Fibroblast of skin of abdomen (primary cell): ENCODE data around the gene ACAD11.
A peak's percentile ranks its signal among the peaks of the same experiment; 100 is the strongest.
"Not testable (repeated sequence)": the region's sequence is repeated elsewhere in the genome, so short reads cannot be mapped to it uniquely, and the experiment has no call there.

Source experiments
- DNase-seq: peaks from one replicate; pipeline ENCODE4 v3.0.0-alpha.2; 2013

Gene ACAD11

GRCh38 chr3:132650153-132650552, 9.5 kb downstream of the ACAD11 start:
- DNase-seq, result no peak

DNA sequence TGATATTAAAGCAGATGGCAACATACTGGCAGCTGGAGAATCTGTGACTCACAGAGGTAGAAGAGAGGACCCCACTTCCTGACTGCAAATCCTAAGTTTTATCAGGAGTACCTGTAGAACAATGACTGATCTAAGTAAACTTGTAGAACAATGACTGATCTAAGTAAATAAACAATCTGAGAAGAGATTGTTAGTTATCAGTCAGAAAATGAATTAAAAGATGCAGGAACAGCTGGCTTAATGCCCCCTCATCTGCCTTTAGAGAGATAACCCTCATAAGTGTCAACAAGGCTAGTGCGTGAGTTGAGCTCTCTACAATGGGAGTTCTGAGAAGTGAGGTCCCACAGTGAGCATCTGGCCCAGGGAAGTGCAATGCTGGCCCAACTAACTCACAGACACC, 14.6 kb downstream of the ACAD11 start:
- DNase-seq, result no peak

- no peak for DNase-seq
Observed at GRCh38 chr3:132643366-132643765, 16.2 kb downstream of the ACAD11 start.

DNA sequence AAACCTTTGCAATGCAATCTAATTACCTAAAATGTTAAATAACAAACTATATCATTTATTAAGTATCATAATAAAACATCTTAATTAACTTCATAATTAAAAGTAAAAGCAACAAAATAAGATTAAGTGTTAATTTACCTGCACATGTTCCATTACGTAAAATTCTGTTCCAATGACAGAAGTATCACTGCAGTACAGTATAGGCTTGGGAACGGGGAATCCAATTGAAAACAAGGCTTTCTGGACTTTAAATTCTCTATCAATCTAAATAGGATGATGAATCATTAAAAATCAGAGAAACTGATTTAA, 17.1 kb downstream of the ACAD11 start:
- no peak for DNase-seq

DNA sequence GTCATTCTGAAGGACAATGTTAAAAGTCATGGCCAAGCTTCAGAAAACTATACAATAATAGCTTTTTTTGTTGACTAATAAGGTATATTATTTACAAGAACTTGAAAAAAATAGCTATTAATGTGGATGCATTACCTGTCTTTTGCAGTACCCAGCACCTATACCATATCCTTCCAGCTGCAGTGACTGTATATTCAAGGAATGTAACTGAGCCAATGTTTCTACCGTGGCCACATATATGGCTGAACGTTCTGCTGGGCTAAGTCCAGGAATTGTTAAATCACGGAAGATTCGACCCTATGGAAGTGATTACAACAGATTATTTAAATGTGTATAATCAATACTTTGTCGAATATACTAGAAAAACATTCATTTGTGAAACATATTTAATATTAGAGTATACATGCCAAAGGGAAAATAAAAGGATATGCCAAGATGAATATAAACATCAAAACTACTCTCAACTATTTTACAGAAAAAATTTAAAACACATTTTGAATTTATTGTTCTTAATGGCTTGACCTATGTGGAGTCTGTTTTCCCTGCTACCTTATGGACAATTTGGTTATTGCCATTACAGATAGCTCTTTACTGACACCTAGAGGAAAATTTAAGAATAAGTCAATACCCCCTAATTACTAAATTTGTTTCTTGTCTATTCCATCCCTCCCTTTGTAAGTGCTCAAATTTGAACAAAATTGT, 17.6 kb downstream of the ACAD11 start:
- DNase-seq, result peak; percentile 52

DNA sequence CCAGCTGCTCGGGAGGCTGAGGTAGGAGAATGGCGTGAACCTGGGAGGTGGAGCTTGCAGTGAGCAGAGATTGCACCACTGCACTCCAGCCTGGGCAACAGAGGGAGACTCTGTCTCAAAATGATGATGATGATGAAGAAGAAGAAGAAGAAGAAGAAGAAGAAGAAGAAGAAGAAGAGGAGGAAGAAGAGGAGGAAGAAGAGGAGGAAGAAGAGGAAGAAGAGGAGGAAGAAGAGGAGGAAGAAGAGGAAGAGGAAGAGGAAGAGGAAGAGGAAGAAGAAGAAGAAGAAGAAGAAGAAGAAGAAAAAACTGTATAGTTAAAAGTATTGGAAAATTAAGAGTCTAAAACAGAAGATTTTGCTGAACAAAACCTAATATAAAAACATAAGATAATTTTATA, 18.2 kb downstream of the ACAD11 start:
- DNase-seq, result not testable (repeated sequence)

DNA sequence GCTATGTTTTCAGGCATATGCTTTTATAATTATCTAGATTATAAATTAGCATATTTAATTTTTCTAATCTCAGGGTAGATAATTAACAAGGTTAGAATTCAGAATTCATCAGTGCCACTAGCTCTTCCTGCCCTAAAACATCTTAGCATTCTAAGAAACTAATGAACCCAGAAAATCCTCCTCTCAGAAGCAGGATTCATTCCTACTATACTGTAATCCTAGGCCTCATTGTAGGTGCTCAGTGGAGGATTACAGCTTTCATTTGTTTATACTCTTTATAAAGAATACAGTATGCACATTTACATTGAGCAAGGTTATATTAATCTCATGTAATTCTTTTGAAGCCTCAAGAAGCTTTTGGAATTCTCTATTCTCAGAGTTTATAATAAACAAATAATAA, 20.9 kb downstream of the ACAD11 start:
- DNase-seq, result no peak

GRCh38 chr3:132637590-132637989, 22.0 kb downstream of the ACAD11 start:
- DNase-seq, result peak; percentile 40

GRCh38 chr3:132635052-132635451, 24.6 kb downstream of the ACAD11 start:
- DNase-seq, result no peak

GRCh38 chr3:132630612-132631011, 29.0 kb downstream of the ACAD11 start:
- DNase-seq, result no peak

- peak; percentile 59 for DNase-seq
Observed at GRCh38 chr3:132629928-132630327, 29.7 kb downstream of the ACAD11 start.

GRCh38 chr3:132628157-132628556, 31.5 kb downstream of the ACAD11 start:
- DNase-seq, result no peak

DNA sequence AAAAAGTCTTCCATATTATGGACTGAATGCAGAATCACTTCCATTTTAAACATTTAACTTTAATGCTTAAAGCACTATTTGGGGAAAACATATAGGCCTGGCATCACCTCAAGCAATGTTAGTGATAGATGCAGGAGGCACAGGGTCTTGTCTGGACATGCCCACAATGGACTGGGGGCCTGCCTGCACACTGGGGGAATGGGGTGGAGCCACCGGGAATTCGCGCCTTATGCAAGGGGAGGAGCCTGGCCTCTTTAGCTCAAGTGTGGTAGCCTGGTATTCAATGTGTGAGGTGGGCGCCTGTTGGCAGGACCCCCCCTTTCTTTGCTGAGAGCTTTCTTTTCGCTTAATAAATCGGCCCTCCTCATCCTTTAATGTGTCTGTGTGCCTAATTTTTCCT, 32.7 kb downstream of the ACAD11 start:
- DNase-seq, result no peak

DNA sequence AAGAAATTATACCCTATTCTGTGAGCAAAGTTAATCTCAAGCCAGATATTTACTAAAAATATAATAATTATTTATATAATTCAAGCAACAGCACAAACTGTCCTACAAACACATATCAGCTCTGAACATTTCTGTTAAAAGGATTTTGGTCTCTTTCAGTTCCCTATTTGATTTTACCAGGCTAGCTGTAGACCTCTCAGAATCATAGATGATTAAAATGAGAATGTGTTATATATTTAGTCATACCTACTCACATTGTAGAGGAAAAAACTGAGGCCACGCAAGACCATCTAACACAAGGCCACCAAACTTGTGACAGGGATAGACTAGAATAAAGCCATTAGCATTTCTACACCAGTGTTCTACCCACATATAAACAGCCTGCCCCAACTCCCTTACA, 34.0 kb downstream of the ACAD11 start:
- no peak for DNase-seq

- DNase-seq, result no peak
Observed at GRCh38 chr3:132624790-132625189, 34.8 kb downstream of the ACAD11 start.

DNA sequence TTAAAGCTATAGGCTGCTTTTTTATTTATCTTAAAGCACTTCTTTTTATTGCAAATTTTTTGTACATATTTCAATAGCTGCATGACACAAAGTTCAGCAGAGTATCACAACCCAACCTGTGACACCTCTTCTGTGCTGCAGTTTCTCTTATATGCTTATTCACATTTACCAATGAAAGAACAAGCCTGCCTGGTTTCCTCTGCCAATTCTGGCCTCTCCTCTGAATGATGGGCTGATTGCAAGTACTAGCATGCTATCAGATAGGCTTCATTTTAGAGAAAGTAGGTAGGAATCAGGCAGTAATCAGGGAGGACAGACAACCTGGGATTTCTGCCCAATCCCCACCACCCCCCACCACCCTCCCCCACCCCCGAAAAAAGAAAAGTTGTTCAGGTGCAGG, 36.0 kb downstream of the ACAD11 start:
- DNase-seq, result no peak

DNA sequence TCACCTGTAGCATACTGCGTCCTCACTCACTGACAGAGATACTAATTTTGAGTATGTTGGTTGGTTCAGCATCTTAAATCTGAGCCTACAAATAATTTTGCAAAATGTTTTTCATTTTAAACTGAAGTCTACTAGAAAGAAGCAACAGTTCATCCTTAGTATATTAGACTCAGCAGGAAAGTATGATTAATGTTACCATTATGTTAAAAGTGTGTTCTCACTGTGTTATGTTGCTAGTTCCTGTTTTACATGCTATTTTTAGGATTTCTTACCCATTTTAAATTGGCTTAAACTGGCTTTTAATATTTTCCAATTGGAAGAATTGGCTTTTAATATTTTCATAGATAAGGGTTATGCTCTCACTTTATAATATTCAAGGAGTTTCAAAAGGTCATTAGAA, 36.8 kb downstream of the ACAD11 start:
- no peak for DNase-seq

DNA sequence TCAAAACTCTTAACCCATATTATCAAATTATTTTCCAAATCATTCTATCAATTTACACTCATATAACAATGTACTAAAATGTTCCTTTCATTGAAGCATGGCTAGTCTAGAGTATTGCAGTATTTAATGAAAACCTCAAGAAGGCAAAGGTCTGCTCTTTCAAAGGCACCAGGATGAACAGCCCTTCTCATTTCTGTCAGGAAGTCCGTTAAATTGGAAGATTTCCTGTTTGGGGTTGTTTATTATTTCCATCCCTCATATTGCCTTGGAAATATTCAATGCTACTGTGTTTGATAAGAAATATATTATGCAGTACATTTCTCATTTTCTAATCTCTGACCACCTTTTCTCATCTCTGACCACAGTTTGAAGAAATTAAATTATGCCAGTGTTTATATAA, 37.5 kb downstream of the ACAD11 start:
- DNase-seq, result no peak

GRCh38 chr3:132616780-132617179, 42.8 kb downstream of the ACAD11 start:
- no peak for DNase-seq

GRCh38 chr3:132615881-132616280, 43.7 kb downstream of the ACAD11 start:
- DNase-seq, result peak; percentile 41

GRCh38 chr3:132615301-132615700, 44.3 kb downstream of the ACAD11 start:
- DNase-seq, result not testable (repeated sequence)

- DNase-seq, result not testable (repeated sequence)
Observed at GRCh38 chr3:132606620-132607019, 53.0 kb downstream of the ACAD11 start.

- peak; percentile 67 for DNase-seq
Observed at GRCh38 chr3:132606085-132606484, 53.5 kb downstream of the ACAD11 start.

- DNase-seq, result no peak
Observed at GRCh38 chr3:132605374-132605792, 54.2 kb downstream of the ACAD11 start.

- not testable (repeated sequence) for DNase-seq
Observed at GRCh38 chr3:132600614-132601013, 59.0 kb downstream of the ACAD11 start.
